ENCODE results near the gene PCED1B.

DNA sequence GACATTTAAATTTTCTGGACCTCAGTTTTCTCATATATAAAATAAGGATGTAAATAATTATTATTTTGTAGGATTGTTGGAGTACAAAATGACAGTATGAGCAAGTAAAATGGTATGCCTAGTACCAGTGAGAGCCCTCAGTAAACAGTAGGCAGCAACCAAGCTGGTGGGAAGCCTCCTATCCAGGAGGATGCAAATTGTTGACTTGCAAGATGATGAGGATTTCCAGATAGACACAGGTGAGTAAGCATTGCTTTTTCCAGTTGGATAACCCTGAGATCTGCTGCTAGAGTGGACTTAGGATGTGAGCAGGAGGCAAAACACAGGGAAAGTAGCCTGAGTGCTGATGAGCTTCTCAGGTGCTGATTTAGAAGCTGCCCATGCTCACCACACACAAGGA, 28.5 kb downstream of the PCED1B start:
- TF ChIP-seq RARB (CRISPR knock-in tag; IDR thresholded peaks at IDR 0.05) = no peak
- TF ChIP-seq ZFP3 (CRISPR knock-in tag; IDR thresholded peaks at IDR 0.05) = no peak
- TF ChIP-seq, protein P1, sequence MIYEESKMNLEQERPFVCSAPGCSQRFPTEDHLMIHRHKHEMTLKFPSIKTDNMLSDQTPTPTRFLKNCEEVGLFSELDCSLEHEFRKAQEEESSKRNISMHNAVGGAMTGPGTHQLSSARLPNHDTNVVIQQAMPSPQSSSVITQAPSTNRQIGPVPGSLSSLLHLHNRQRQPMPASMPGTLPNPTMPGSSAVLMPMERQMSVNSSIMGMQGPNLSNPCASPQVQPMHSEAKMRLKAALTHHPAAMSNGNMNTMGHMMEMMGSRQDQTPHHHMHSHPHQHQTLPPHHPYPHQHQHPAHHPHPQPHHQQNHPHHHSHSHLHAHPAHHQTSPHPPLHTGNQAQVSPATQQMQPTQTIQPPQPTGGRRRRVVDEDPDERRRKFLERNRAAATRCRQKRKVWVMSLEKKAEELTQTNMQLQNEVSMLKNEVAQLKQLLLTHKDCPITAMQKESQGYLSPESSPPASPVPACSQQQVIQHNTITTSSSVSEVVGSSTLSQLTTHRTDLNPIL (CRISPR knock-in tag; IDR thresholded peaks at IDR 0.05; ENCODE audit: low read depth) = no peak
- TF ChIP-seq, protein P2, sequence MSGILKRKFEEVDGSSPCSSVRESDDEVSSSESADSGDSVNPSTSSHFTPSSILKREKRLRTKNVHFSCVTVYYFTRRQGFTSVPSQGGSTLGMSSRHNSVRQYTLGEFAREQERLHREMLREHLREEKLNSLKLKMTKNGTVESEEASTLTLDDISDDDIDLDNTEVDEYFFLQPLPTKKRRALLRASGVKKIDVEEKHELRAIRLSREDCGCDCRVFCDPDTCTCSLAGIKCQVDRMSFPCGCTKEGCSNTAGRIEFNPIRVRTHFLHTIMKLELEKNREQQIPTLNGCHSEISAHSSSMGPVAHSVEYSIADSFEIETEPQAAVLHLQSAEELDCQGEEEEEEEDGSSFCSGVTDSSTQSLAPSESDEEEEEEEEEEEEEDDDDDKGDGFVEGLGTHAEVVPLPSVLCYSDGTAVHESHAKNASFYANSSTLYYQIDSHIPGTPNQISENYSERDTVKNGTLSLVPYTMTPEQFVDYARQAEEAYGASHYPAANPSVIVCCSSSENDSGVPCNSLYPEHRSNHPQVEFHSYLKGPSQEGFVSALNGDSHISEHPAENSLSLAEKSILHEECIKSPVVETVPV (CRISPR knock-in tag; IDR thresholded peaks at IDR 0.05) = no peak
- no peak for TF ChIP-seq ZNF70 (CRISPR knock-in tag; IDR thresholded peaks at IDR 0.05)
- TF ChIP-seq ZFP30 (CRISPR knock-in tag; IDR thresholded peaks at IDR 0.05) = no peak
- TF ChIP-seq ARNTL (CRISPR knock-in tag; IDR thresholded peaks at IDR 0.05; ENCODE audit: borderline replicate concordance, low read depth) = no peak
- no peak for TF ChIP-seq BACH2 (CRISPR knock-in tag; IDR thresholded peaks at IDR 0.05; ENCODE audit: borderline replicate concordance)
- no peak for TF ChIP-seq SNAI2 (CRISPR knock-in tag; IDR thresholded peaks at IDR 0.05)
